B cell (primary cell): Measurements from ENCODE around the gene SLC35G2. TPM values are rescaled to one million over a fixed set of nuclear protein-coding genes. Genes with fewer than 3 reads are reported as not detected.

Source experiments
- ATAC-seq: fragments of 200-7000 bp; cut with Tn5 transposase; one replicate; pipeline ENCODE4 v1.10.0; 2021; ENCODE audit warnings: low read depth, mild to moderate bottlenecking, moderate number of reproducible peaks, moderate library complexity
- CTCF ChIA-PET: fragments of 350-600 bp; sonication (Branson Sonifier 250); formaldehyde crosslinking; loops from one replicate; lab custom pipeline; 2021; ENCODE audit warnings: antibody characterized with exemption, inconsistent platforms; lab: Charles Lee
- POLR2A ChIA-PET: fragments of 350-600 bp; sonication (Branson Sonifier 250); formaldehyde crosslinking; loops from one replicate; lab custom pipeline; 2021; ENCODE audit warnings: antibody characterized with exemption; lab: Charles Lee
- DNase-seq: peaks from one replicate; pipeline ENCODE4 v3.0.0; 2013
- H2AFZ ChIP-seq: 2 replicates; pipeline ENCODE4 v1.6.1; 2012; ENCODE audit warnings: mild to moderate bottlenecking, low read depth, low read length; ENCODE audit not compliant: insufficient read depth, poor library complexity, severe bottlenecking
- H3K27ac ChIP-seq, 2 donors: 1 replicate in 1 of 2; 2 replicates in 1 of 2; pipeline ENCODE4 v1.5.1; 2012 to 2013; ENCODE audit warnings: low read length in 2 of 2, mild to moderate bottlenecking in 2 of 2, moderate library complexity in 1 of 2
- H3K27me3 ChIP-seq, 4 experiments: fragments of 200-600 bp in 1 of 4; sonication (generic) in 1 of 4; replicated peaks in 1 of 4; 1 replicate in 2 of 4; 2 replicates in 2 of 4; pipeline versions ENCODE4 v1.6.1 to v1.7.0; 2013 to 2016; ENCODE audit warnings: low read length in 3 of 4, mild to moderate bottlenecking in 2 of 4, mixed read lengths in 1 of 4, moderate library complexity in 1 of 4; ENCODE audit not compliant: insufficient read depth in 4 of 4, control insufficient read depth in 3 of 4; ENCODE audit errors: control extremely low read depth in 1 of 4
- H3K36me3 ChIP-seq, 2 experiments: replicated peaks in 1 of 2; 1 replicate in 1 of 2; 2 replicates in 1 of 2; pipeline versions ENCODE4 v1.6.1 to v1.7.1; 2013; ENCODE audit warnings: low read length in 1 of 2; ENCODE audit not compliant: insufficient read depth in 2 of 2, control insufficient read depth in 1 of 2; ENCODE audit errors: control extremely low read depth in 1 of 2, extremely low read depth in 1 of 2
- H3K4me1 ChIP-seq, 2 donors: fragments of 200-600 bp in 1 of 2; sonication (generic) in 1 of 2; 1 replicate in 1 of 2; 2 replicates in 1 of 2; pipeline versions ENCODE4 v1.5.1 to v1.6.1; 2013 to 2017; ENCODE audit warnings: low read length in 2 of 2; ENCODE audit not compliant: control insufficient read depth in 2 of 2, insufficient read depth in 2 of 2
- H3K4me2 ChIP-seq: replicated peaks from 2 replicates; pipeline ENCODE3; 2012; ENCODE audit warnings: mild to moderate bottlenecking, low read depth, low read length; ENCODE audit not compliant: poor library complexity, severe bottlenecking
- H3K4me3 ChIP-seq, 5 experiments: fragments of 200-600 bp in 1 of 5; sonication (generic) in 1 of 5; 1 replicate in 3 of 5; 2 replicates in 2 of 5; pipeline versions ENCODE4 v1.5.1 to v1.7.0; 2011 to 2016; ENCODE audit warnings: low read length in 4 of 5, mild to moderate bottlenecking in 4 of 5, low read depth in 2 of 5, control low read depth in 1 of 5, moderate library complexity in 1 of 5; ENCODE audit not compliant: insufficient read depth in 1 of 5; ENCODE audit errors: control extremely low read depth in 1 of 5, extremely low read depth in 1 of 5
- H3K79me2 ChIP-seq: fragments of 200-600 bp; sonication (generic); one replicate; pipeline ENCODE4 v1.6.0; 2016; ENCODE audit warnings: low read length; ENCODE audit not compliant: control insufficient read depth, insufficient read depth
- H3K9ac ChIP-seq: fragments of 200-600 bp; sonication (generic); 2 replicates; pipeline ENCODE4 v1.6.1; 2017; ENCODE audit warnings: mild to moderate bottlenecking, low read length, moderate library complexity
- H3K9me3 ChIP-seq, 3 donors: one replicate each; pipeline versions ENCODE4 v1.6.1 to v1.7.1; 2013; ENCODE audit warnings: low read length in 2 of 3; ENCODE audit not compliant: control insufficient read depth in 2 of 3, insufficient read depth in 1 of 3; ENCODE audit errors: control extremely low read depth in 1 of 3
- H4K20me1 ChIP-seq: 2 replicates; pipeline ENCODE4 v1.6.0; 2012; ENCODE audit warnings: mild to moderate bottlenecking, low read length; ENCODE audit not compliant: insufficient read depth, control insufficient read depth, poor library complexity, severe bottlenecking
- H3K27ac Mint-ChIP-seq: one replicate; pipeline ENCODE4 v1.8.0; 2021; ENCODE audit warnings: mixed read lengths
- H3K27me3 Mint-ChIP-seq: one replicate; pipeline ENCODE4 v1.8.0; 2021; ENCODE audit warnings: mixed read lengths
- H3K4me1 Mint-ChIP-seq: one replicate; pipeline ENCODE4 v1.8.0; 2021; ENCODE audit warnings: mixed read lengths
- H3K4me3 Mint-ChIP-seq: one replicate; pipeline ENCODE4 v1.8.0; 2021; ENCODE audit warnings: mixed read lengths
- H3K9me3 Mint-ChIP-seq: one replicate; pipeline ENCODE4 v1.8.0; 2022; ENCODE audit warnings: mixed read lengths; ENCODE audit not compliant: insufficient read depth
- EZH2 ChIP-seq: IDR thresholded peaks from 2 replicates; pipeline ENCODE4 v1.6.1; 2012; ENCODE audit warnings: borderline replicate concordance, low read depth, mild to moderate bottlenecking, moderate library complexity, low read length; ENCODE audit not compliant: insufficient read depth, poor library complexity, severe bottlenecking
- WGBS: methylation state at CpG from one replicate; pipeline ENCODE4 v1.1.5; 2013; ENCODE audit warnings: missing lambda C conversion rate; ENCODE audit not compliant: insufficient coverage; 5-methylcytosine and 5-hydroxymethylcytosine counted together
- intact Hi-C: fragments of 100-400 bp; cut with micrococcal nuclease; formaldehyde crosslinking; loops from one replicate; pipeline ENCODE4 v1.10.0; 2022
- polyA plus RNA-seq: library from polyadenylated mRNA; depleted of rRNA; stranded (reverse); fragments of >200 nt; gene quantifications from 2 replicates; pipeline ENCODE4 v1.2.3, GENCODE V29; 2012
- total RNA-seq, 2 donors: library from RNA; stranded (reverse); fragments of 120-200 nt in 1 of 2; gene quantifications; 1 replicate in 1 of 2; 2 replicates in 1 of 2; pipeline versions ENCODE4 v1.2.3 to v1.2.4, GENCODE V29; 2013 to 2022
- TF ChIP-seq, protein P1 (sequence below): fragments of 200-600 bp; IDR thresholded peaks from one replicate; pipeline ENCODE4 v1.8.0; 2022; ENCODE audit warnings: antibody characterized with exemption, mild to moderate bottlenecking

The SLC35G2 gene
- total and polyA plus RNA-seq, 2 donors (not counting 1 experiment from before 2014, with no cell fraction given), result 0.07 to 9.4 TPM

DNA sequence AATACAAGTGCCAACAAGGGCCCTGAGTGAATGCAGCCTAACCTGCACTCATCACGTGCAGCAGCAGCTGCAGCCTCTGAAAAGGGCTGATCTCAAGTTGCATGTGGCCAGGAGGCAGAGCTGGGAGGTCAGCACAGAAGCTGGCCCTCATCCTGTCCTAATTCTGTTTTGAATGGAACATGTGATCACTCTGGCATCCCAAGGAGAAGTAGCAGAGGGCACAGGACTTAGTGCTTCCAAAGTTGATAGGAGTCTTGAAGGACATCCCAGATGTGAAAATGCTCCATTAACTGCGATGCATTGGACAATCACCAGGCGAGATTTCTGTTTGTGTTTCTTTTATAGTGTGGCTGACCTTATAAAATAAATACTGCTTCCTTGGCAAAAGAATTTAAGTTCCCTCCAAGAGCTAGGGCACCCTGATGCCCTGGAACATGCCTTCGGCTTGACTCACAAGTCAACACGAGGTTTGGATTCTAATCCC, 35.2 kb upstream of the SLC35G2 start:
- no peaks in the 10 kb centered on the region for H3K79me2 ChIP-seq
- H3K27me3 Mint-ChIP-seq, result no peaks in the 10 kb centered on the region
- H3K27ac ChIP-seq, result no peak overlapping the region
- no peak overlapping the region for H3K4me3 ChIP-seq
- H3K27me3 ChIP-seq, result no peaks in the 10 kb centered on the region
- no peak overlapping the region for H3K27ac Mint-ChIP-seq
- intact Hi-C loops, result no loop called here
- H3K4me1 ChIP-seq, result no peaks in the 10 kb centered on the region
- ChIA-PET CTCF (no interaction called here), POLR2A (no interaction called here)
- H3K9me3 ChIP-seq, result no peaks in the 10 kb centered on the region
- no peak for DNase-seq
- no peak overlapping the region for H3K4me3 Mint-ChIP-seq
- H3K9ac ChIP-seq, result no peak overlapping the region
- ATAC-seq, result no peak
- no peak overlapping the region for H3K4me2 ChIP-seq
- TF ChIP-seq, protein P1, sequence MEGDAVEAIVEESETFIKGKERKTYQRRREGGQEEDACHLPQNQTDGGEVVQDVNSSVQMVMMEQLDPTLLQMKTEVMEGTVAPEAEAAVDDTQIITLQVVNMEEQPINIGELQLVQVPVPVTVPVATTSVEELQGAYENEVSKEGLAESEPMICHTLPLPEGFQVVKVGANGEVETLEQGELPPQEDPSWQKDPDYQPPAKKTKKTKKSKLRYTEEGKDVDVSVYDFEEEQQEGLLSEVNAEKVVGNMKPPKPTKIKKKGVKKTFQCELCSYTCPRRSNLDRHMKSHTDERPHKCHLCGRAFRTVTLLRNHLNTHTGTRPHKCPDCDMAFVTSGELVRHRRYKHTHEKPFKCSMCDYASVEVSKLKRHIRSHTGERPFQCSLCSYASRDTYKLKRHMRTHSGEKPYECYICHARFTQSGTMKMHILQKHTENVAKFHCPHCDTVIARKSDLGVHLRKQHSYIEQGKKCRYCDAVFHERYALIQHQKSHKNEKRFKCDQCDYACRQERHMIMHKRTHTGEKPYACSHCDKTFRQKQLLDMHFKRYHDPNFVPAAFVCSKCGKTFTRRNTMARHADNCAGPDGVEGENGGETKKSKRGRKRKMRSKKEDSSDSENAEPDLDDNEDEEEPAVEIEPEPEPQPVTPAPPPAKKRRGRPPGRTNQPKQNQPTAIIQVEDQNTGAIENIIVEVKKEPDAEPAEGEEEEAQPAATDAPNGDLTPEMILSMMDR, result no peak
- no peak for TF ChIP-seq EZH2
- H3K9me3 Mint-ChIP-seq, result no peaks in the 10 kb centered on the region
- H3K36me3 ChIP-seq, result no peaks in the 10 kb centered on the region
- no peaks in the 10 kb centered on the region for H3K4me1 Mint-ChIP-seq
- H4K20me1 ChIP-seq, result no peaks in the 10 kb centered on the region
- WGBS, result 78% methylated on average over 1 of the region's 5 CpGs
- no peak overlapping the region for H2AFZ ChIP-seq

DNA sequence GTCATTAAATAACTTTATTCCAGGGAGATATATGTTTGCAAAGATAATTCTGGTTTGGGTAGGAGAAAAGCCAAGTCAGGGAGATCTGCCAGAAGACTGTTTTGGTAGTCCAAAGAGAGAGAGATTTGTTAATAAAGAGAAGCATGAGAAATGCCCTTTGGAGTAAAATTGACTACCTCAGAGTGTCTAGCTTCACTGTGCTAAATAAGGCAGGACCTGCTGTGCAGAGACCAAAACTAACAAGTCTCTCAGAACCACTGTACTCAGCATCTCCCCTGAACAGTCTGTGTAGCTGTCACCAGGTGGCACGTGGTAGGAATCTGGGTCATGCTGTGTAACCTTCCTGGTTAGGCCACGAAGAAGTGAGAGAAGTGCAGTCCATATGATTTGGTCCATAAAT, 31.6 kb upstream of the SLC35G2 start:
- Mint-ChIP-seq H3K9me3 (no peaks in the 10 kb centered on the region), H3K27ac (no peak overlapping the region), H3K27me3 (peaks cover 2% of the 10 kb centered on the region), H3K4me1 (no peaks in the 10 kb centered on the region), H3K4me3 (no peak overlapping the region)
- Histone ChIP-seq H2AFZ (no peak overlapping the region), H3K4me3 (no peak overlapping the region), H3K36me3 (no peaks in the 10 kb centered on the region), H3K79me2 (no peaks in the 10 kb centered on the region), H3K27me3 (peaks cover 0 to 4% (median 0%) of the 10 kb centered on the region in 4 experiments), H3K4me1 (no peaks in the 10 kb centered on the region), H3K9ac (no peak overlapping the region), H3K4me2 (no peak overlapping the region), H3K9me3 (no peaks in the 10 kb centered on the region), H4K20me1 (no peaks in the 10 kb centered on the region), H3K27ac (no peak overlapping the region)
- ATAC-seq (no peak), DNase-seq (peak; percentile 4)
- TF ChIP-seq, protein P1, result no peak
- no peak for TF ChIP-seq EZH2
- POLR2A ChIA-PET, result no interaction called here
- intact Hi-C loops, result no loop called here
- CTCF ChIA-PET, result no interaction called here
- WGBS, result no CpG with 5 or more reads among the region's 2 CpGs
